T follicular helper cell (primary cell): Measurements from ENCODE around the gene MRPS2.
"Not testable (repeated sequence)": the region's sequence is repeated elsewhere in the genome, so short reads cannot be mapped to it uniquely, and the experiment has no call there.

Experiments used
- DNase-seq: peaks from one replicate; pipeline ENCODE4 v3.0.0-alpha.2; 2020; ENCODE audit warnings: low read depth
- total RNA-seq, 2 experiments: gene quantifications; one replicate each; lab custom pipeline; 2026; lab: John Stamatoyannopoulos, UW

The MRPS2 gene
- 27.1 to 52.0 reads per million in 2 experiments for total RNA-seq

DNA sequence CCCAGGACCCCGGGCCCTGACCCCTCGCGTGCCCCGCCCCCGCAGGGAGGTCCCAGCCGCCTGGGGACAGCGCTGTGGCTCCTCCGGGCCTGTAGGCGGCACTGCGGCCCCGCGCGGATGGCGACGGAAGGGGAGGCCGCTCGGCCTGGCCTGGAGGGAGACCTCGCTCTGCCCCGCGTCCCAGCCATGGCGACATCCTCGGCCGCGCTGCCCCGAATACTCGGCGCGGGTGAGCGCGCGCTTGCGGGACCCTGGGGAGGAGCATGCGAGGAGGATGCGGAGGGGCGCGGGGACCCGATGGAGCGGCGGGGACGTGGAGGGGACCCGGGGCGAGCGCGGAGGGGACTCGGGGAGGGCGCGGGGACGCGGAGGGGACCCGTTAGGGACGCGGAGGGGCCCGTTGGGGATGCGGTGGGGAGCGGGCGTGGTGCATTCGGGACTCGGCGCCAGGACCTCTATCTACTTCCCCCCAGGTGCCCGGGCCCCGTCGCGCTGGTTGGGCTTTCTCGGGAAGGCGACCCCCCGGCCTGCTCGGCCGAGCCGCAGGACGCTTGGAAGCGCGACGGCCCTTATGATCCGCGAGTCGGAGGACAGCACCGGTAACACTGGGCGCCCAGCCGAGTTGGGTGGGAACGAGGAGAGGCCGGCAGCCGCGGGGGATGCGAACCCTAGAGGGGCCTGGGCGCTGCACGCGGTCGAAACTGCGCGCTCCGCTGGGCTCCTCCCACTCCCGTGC lies at the start of gene MRPS2:
MRPS2 (plus strand) TSS at position 158 of the 736 bp plus-strand sequence; CDS start at position 187, 29 bp downstream.
- peak; percentile 69 for DNase-seq

DNA sequence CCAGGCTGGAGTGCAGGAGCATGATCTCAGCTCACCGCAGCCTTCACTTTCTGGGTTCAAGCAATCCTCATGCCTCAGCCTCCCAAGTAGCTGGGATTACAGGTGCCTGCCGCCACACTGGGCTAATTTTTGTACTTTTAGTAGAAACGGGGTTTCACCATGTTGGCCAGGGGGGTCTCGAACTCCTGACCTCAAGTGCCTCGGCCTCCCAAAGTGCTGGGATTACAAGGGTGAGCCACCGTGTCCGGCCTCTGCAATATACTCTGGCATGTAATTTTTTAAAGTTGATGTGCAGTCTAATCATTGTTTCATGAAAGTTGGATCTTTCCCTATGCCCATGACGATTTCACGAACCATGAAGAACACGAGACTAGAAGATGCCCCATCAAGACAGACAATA lies 49.5 kb upstream of the MRPS2 start:
- DNase-seq, result no peak

DNA sequence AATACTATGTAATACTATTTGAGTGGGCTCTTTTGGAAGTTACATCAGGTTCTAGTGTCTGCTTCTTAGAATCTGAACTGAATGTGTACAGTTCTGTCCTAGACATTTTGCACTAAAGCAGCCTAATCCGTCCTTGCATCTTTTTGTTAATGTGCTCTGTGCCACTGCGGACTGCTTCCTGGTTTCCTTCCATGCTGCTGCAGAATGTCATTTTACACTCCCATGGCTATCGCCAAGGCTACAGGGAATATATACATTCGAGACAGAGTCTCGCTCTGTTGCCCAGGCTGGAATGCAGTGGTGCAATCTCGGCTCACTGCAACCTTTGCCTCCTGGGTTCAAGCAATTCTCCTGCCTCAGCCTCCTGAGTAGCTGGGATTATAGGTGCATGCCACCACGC lies 48.6 kb upstream of the MRPS2 start:
- DNase-seq, result not testable (repeated sequence)

DNA sequence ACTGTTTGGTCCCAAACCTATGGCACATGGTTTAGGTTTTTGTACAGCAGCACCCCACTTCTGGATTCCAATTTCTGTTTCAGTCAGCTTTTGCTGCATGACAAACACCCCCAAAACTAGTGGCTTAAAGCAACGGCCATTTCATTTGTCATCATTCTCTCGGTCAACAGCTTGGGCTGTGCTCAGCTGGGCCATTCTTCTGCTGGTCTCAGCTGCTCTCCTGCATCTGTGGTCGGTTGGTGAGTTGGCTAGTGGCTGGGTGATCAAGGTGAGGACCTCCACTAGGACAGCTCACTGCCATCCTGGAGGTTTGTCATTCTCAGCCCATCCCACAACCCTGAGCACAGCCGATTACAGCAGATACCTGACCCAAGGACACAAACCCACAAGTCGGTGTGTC lies 45.7 kb upstream of the MRPS2 start:
- no peak for DNase-seq

DNA sequence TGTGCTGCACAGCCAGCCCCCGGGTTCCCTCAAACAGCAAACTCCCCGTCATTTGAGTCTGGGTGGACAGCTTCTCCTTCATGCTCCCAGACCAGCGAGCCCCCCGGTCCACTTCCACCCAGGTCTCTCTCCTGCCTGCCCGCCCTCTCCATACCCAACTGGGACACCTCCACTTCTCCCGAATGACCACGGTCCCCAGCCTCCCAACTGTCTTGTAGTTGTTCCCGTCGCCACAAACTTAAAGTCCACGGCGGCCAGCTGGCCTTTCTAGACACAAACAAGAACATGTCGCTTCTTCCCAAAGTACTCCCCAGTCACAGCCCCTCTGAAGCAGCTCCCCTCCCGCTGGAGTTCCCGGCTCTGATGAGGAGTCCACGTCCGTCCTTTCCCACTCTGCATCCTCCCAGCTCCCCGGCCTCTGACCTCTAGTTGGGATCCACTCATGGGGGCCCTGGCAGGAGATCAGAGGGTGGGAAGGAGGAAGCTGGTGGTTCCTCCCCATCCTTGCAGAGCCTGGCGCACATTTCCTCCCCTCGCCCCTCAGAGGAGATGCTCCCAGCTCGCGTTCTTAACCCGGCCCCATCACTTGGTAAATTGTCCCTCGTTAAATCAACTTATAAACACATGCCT lies 45.0 kb upstream of the MRPS2 start:
- no peak for DNase-seq

DNA sequence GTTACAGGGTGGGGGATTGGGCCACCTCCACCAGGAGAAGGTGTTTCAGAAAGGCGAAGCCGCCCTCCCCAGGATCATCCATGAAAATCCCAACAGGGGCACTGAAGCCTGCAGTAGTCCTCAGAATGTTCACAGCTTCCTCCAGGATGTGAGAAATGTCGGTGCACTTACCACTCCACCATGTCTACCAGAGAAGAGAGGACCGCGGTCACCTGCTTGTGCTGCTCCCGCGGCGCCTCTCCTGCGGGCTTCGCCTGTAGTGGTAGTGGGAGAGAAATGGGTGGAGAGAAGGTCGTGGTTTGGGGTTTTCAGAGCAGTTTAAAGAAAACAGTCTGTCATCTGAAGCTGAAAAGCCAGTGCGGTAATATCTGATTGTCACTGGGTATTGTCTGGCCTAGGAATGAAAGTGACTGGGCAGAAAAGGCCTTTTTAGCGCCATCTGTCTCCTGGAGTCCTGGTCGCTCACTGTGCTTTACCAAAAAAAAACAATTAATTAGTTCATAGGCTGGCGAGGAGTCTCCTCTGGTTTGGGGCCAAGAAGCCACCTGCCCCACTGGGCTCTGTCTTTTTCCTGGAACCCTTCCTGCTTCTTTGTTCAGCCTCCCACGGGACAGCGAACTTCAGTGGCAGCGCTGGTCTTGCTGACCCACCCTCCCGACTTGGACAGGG lies 43.9 kb upstream of the MRPS2 start:
- no peak for DNase-seq

DNA sequence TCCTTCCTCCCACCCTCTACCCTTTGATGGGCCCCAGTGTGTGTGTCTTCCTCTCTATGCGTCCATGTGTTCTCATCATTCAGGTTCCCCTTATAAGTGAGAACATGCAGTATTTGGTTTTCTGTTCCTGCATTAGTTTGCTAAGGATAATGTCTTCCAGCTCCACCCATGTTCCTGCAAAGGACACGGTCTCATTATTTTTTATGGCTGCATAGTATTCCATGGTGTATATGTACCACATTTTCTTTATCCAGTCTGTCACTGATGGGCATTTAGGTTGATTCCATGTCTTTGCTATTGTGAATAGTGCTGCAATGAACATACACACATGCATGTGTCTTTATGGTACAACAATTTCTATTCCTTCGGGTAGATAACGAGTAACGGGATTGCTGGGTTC lies 42.0 kb upstream of the MRPS2 start:
- DNase-seq, result not testable (repeated sequence)

DNA sequence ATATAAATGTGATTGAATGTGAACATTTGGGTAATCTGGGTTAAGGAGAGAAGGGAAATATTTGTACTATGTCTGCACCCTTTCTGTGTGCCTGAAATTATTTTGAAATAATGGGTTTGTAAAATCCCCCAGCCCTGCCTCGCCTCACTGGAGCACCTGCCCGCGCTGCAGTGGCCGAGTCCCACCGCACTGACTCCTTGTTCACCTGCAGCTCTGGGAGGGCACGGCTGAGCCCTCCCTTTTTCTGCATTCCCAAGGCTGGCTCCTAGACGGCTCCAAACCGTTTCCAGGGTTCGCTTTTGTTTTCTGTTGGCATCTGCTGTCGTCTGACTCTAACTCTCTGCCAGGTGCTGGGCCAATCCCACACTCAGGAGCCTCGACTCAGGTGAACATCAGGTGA lies 38.5 kb upstream of the MRPS2 start:
- no peak for DNase-seq

DNA sequence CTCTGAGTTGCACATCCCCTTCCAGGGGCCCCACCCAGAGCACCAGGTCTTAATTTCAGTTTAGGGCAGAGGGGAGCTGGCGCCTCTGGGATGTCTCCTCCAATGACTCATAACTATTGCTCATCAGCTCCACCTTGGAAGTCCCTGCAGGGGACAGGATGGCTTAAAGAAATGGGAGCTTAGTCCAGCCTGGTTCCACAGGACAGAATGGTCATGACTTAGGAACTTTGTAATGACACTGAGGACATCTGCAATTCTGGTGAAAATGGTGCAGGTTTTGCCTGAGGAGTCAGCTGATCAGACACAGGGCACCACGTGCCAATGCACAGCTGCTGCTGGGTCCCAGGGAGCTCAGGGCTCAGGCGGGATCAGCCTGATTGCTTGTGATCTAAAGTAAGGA lies 37.3 kb upstream of the MRPS2 start:
- DNase-seq, result no peak

DNA sequence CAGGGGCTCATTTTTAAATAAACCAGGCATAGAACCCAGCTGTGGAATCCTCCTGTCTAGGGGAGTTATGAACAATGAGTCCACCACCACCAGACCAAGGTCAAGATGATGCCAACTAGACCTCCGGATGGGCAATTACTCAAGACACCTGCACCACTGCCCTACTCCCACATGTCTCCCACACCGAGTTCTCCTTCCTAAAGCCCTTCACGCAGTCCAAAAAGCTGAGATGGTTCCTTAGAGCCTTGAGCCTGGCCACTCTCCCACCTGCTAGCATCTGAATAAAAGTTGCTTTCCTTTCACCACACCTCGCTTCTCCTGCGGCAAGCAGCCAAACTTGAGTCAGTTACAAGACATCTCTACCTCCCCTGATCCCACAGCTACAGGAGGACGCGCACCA lies 36.3 kb upstream of the MRPS2 start:
- no peak for DNase-seq

DNA sequence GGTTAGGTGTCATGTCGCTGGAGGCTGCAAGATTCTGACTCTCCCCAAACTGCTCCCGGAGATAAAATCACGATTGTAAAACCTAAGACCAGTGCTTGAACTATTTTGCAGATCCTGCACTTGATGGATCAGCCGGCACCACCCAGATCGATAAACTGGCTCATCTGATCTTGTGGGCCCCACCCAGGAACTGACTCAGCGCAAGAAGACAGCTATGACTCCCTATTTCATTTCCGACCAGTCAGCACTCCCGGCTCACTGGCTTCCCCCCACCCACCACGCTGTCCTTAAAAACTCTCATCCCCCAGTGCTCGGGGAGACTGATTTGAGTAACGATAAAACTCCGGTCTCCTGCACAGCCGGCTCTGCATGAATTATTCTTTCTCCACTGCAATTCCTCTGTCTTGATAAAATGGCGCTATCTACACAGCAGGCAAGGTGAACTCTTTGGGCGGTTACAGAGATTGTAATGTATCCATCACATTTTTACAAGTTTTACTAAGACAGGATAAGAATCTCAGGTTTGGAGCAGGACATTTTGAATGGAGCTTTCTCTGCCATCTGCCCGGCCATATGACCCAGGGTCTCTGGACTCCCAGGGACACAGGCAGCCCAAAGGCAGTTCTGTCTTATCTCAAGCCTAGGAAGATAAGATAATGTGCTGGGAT lies 31.5 kb upstream of the MRPS2 start:
- no peak for DNase-seq

DNA sequence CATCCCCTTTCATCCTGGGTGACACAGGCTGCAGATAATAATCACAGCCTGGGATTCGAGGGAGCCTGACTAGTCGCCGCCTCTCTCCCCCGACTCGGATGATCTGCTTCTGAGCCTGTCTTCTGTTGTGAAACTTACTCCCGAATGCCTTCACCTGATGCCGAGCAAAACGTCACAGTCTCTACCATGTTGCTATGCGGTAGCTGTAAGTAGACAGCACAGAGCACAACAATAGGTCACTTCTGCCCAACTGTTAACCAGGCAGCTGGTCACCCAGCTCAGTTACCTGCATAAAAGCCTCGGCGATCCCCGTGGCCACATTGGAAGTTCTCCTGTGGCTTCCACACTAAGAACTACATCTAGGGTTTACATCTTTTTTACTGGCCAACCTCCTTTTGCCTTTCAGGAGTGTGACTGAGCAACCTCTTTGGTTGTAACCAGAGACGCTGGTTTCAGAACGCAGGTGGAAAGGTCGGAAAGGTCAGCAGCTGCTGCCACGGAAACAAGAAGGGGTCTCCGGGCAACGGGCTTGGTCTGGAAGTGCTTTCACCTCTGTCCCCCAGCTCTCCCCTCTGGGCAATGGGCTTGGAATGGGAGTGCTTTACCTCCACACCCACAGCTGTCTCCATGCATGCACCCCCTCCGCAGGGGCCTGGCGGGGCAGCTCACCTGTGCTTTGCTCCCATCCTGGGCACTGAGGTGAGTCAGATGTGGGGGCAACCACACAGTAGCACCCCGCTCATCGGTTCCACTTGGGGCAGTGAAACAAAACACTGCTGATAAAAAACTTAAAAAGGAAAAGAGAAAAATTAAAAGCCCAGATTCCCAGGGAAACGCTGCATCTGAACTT lies 28.5 kb upstream of the MRPS2 start:
- DNase-seq, result no peak

DNA sequence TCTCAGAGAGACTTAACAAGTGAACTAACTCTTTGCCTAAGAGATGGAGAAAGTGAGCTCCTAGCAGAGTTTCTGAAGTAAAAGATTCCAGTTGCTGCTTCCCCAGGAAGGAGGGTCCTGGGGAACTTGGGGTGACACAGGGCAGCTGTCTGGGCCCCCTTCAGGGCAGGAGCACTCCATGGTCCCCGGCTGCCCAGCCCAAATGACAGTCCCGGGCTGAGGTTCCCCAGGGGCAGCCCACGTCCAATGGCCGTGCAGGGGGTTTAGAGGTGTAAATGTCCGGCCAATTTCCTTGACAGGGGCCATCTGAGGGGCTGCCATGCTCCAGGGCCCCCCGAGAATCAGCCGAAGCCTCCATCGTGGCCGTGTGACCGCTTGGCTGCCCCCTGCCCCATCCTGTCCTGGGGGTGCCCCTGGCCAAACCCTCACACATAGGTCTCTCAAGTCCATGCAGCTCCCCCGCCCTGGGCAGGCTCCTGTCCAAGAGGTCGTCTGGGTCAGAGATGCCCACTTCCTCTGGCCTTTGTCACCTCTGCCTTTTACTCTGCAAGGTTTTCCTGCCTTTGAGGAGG lies 26.4 kb upstream of the MRPS2 start:
- DNase-seq, result no peak

DNA sequence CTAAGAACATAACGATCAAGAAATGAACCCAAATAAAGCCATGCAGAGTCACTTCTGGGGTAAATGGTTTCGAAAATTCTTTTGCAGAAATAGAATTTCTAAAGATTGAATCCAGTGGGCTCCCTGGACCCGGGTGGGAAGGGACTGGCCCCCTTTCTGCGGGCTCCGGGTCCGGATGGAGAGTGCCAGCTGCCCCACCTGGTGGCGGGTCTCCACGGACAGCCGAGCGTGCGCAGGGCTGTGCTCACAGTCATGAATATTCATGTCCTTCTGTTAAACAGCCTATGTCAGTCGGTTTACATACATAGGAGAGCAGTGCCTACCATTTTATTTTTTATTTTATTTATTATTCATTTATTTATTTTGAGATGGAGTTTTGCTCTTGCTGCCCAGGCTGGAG lies 25.6 kb upstream of the MRPS2 start:
- DNase-seq, result no peak

DNA sequence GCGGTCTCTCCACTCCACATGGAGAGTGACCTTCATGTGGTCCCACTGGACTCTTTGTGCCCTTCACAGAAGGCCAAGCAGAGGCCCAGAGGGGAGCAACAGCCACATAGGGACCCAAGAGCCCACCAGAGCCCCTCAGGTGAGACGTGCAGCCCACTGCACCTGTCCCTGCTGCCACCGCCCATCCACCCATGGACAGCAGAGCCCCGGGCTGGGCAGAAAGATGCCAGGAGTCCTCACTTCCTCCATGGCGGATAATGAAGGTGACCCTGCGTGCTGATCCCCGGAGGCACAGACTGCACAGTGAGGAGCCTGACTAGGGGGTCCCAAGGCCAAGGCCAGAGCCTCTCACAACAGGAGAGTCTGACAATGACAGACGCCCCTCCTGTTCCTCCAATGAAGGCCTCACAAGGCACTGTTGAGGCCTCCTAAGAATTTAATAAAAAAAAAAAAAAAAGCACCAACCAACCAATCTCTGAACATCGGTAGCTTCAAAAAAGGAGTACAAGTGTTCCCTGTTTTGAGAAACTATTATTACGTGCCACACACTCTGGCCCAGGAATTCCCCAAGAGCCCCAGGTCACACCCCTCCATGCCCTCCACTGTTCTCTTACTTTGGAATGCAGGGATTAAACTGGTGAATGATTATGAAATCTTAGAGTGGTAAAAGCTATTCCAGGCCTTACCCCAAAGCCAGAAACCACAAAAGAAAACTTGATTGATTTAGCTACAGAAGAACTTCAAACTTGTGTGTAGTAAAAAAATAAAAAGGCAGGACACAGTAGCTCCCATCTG lies 23.7 kb upstream of the MRPS2 start:
- no peak for DNase-seq

DNA sequence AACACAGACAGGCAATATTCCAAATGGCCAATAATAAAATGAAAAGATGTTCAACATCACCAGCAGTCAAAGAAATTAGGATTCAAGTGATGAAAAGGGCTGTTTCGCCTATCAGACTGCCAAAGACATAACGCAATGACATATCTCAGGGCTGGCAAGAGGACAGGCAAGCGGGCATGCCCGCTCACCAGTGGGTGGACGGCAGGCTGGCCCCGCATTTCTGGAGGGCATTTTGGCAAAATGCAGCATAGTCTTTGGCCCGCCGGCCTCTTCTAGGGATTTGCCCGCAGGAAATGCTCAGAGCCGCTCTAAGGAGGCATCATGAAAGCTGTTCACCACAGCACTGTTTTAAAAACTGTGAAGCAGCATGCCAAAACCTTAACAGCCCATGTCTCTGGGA lies 22.3 kb upstream of the MRPS2 start:
- DNase-seq, result no peak

DNA sequence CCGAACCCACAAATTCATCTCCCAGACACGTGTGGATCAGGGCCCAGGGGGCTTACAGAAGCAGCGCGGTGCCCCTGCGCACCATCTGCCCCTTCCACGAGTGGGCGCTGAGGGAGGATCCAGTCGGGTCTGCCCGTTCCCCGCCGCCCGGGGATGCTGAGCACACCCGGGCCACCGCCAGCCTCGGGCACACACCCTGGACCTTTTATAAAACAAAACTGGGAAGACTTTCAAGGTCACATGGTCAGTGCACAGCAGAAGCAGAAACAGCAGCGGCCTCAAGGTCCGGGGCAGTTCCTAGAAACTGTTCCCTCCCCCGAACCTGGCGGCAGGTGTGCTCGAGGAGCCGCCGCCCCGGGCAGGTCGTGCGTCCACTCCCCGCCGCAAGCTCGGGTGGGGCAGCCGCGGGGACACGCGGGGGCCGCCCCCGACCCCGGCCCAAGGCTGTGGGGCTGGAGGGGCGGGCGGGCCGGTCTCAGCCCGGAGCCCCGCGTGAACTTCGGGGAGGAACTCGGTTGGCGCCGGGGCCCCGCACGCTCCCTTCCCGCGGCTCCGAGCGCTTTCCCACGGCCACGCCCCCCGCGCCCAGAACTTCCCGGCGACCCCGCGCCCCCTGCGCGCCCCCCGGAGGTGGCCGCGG lies 21.5 kb upstream of the MRPS2 start:
- DNase-seq, result no peak

DNA sequence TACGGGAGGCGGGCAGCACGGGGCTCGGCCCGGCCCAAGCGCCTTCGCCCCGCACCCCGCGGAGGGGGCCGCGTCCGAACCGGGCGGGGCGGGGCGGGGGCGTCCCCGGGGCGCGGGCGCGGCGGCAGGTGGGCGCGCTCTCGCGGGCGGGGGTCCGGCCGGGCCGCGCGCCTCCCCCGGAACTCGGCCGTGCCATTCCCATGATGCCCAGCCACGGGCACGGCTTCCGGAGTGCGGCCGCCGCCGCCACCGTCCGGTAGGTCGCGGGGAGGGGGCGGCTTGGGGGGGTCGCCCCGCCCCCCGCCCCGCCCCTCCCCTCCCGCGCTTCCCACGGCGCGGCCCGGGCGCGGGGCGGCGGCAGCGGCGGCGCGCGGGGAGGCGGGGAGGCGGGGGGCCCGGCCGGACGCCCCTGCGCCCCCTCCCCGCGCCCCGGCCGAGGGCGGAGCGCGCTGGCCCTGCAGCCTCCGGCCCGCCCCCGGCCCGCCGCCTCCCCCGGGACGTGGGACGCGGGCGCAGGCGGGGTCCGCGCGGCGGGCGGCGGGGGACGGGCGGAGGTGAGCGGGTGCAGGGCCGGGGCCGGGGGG lies 20.9 kb upstream of the MRPS2 start, which contains the start of gene PPP1R26:
PPP1R26 (plus strand) TSS at position 314 of the 584 bp plus-strand sequence. CDS start 4,729 bp downstream, outside the sequence.
- DNase-seq, result no peak
